ENCODE measurements around the gene MOK. TPM values are rescaled to one million over a fixed set of nuclear protein-coding genes. Genes with fewer than 3 reads are reported as not detected.
A peak's percentile ranks its signal among the peaks of the same experiment; 100 is the strongest.

MOK gene
- total and polyA plus RNA-seq, 2 donors (not counting 1 experiment from before 2014, with no cell fraction given), result 4.3 to 4.7 TPM

GRCh38 chr14:102264355-102264754, 40.6 kb downstream of the MOK start:
- Histone ChIP-seq H3K27me3 (ENCODE audit: control insufficient read depth, insufficient read depth, low read length) (no peaks in the 10 kb centered on the region), H3K36me3 (ENCODE audit: control insufficient read depth, insufficient read depth, low read length) (no peaks in the 10 kb centered on the region), H2AFZ (ENCODE audit: low read length) (peak overlapping the region; percentile 67), H3K4me1 (ENCODE audit: control insufficient read depth, extremely low read depth, insufficient read depth, low read length) (peaks cover 2% of the 10 kb centered on the region), H3K4me2 (ENCODE audit: extremely low read depth, insufficient read depth, low read length) (peak overlapping the region; percentile 25), H3K9me3 (ENCODE audit: control insufficient read depth, insufficient read depth, low read depth, low read length) (no peaks in the 10 kb centered on the region), H3K9ac (ENCODE audit: insufficient read depth, low read length) (no peak overlapping the region), H3K79me2 (ENCODE audit: control insufficient read depth, insufficient read depth, low read length) (no peaks in the 10 kb centered on the region), H3K4me3 (replicated peaks in 1 of 4; ENCODE audit: control extremely low read depth in 1 of 4, insufficient read depth in 1 of 4, low read depth in 3 of 4, low read length in 4 of 4) (no peak overlapping the region), H3K27ac (ENCODE audit: insufficient read depth, low read length) (no peak overlapping the region), H4K20me1 (ENCODE audit: control insufficient read depth, extremely low read depth, insufficient read depth, low read length) (no peaks in the 10 kb centered on the region)
- no peak for DNase-seq (ENCODE audit: low read depth in 2 of 2)
- TF ChIP-seq EZH2 (IDR thresholded peaks at IDR 0.05; ENCODE audit: low read length, missing control alignments) (no peak), CTCF (conservative IDR thresholded peaks at IDR 0.05 in 1 of 2, IDR thresholded peaks at IDR 0.05 in 1 of 2; ENCODE audit: low read depth in 1 of 2, low read length in 2 of 2) (no peak)

- peak in 1 of 2 donors; percentile 72 for DNase-seq (ENCODE audit: low read depth in 2 of 2)
- H3K4me1 ChIP-seq (ENCODE audit: control insufficient read depth, extremely low read depth, insufficient read depth, low read length), result peaks cover 2% of the 10 kb centered on the region
- H3K9ac ChIP-seq (ENCODE audit: insufficient read depth, low read length), result peak overlapping the region; percentile 16
- no peaks in the 10 kb centered on the region for H3K27me3 ChIP-seq (ENCODE audit: control insufficient read depth, insufficient read depth, low read length)
- H3K27ac ChIP-seq (ENCODE audit: insufficient read depth, low read length), result no peak overlapping the region
- H3K4me3 ChIP-seq (replicated peaks in 1 of 4; ENCODE audit: control extremely low read depth in 1 of 4, insufficient read depth in 1 of 4, low read depth in 3 of 4, low read length in 4 of 4), result no peak overlapping the region
- no peaks in the 10 kb centered on the region for H4K20me1 ChIP-seq (ENCODE audit: control insufficient read depth, extremely low read depth, insufficient read depth, low read length)
- no peaks in the 10 kb centered on the region for H3K9me3 ChIP-seq (ENCODE audit: control insufficient read depth, insufficient read depth, low read depth, low read length)
- no peaks in the 10 kb centered on the region for H3K36me3 ChIP-seq (ENCODE audit: control insufficient read depth, insufficient read depth, low read length)
- TF ChIP-seq CTCF (conservative IDR thresholded peaks at IDR 0.05 in 1 of 2, IDR thresholded peaks at IDR 0.05 in 1 of 2; ENCODE audit: low read depth in 1 of 2, low read length in 2 of 2) (no peak), EZH2 (IDR thresholded peaks at IDR 0.05; ENCODE audit: low read length, missing control alignments) (no peak)
- no peaks in the 10 kb centered on the region for H3K79me2 ChIP-seq (ENCODE audit: control insufficient read depth, insufficient read depth, low read length)
- H2AFZ ChIP-seq (ENCODE audit: low read length), result no peak overlapping the region
- H3K4me2 ChIP-seq (ENCODE audit: extremely low read depth, insufficient read depth, low read length), result no peak overlapping the region
These were observed 42.0 kb downstream of the MOK start for GRCh38 chr14:102262929-102263462.

GRCh38 chr14:102258136-102258535, 46.8 kb downstream of the MOK start:
- DNase-seq (ENCODE audit: low read depth in 2 of 2), result no peak
- Histone ChIP-seq H3K27me3 (ENCODE audit: control insufficient read depth, insufficient read depth, low read length) (no peaks in the 10 kb centered on the region), H3K9me3 (ENCODE audit: control insufficient read depth, insufficient read depth, low read depth, low read length) (no peaks in the 10 kb centered on the region), H3K4me3 (replicated peaks in 1 of 4; ENCODE audit: control extremely low read depth in 1 of 4, insufficient read depth in 1 of 4, low read depth in 3 of 4, low read length in 4 of 4) (no peak overlapping the region), H3K36me3 (ENCODE audit: control insufficient read depth, insufficient read depth, low read length) (no peaks in the 10 kb centered on the region), H3K27ac (ENCODE audit: insufficient read depth, low read length) (no peak overlapping the region), H4K20me1 (ENCODE audit: control insufficient read depth, extremely low read depth, insufficient read depth, low read length) (no peaks in the 10 kb centered on the region), H2AFZ (ENCODE audit: low read length) (no peak overlapping the region), H3K9ac (ENCODE audit: insufficient read depth, low read length) (no peak overlapping the region), H3K79me2 (ENCODE audit: control insufficient read depth, insufficient read depth, low read length) (no peaks in the 10 kb centered on the region), H3K4me2 (ENCODE audit: extremely low read depth, insufficient read depth, low read length) (no peak overlapping the region), H3K4me1 (ENCODE audit: control insufficient read depth, extremely low read depth, insufficient read depth, low read length) (no peaks in the 10 kb centered on the region)
- TF ChIP-seq EZH2 (IDR thresholded peaks at IDR 0.05; ENCODE audit: low read length, missing control alignments), result no peak
- no peak for TF ChIP-seq CTCF (conservative IDR thresholded peaks at IDR 0.05 in 1 of 2, IDR thresholded peaks at IDR 0.05 in 1 of 2; ENCODE audit: low read depth in 1 of 2, low read length in 2 of 2)
